Stimulated activated CD4-positive, alpha-beta T cell treated with anti-CD3 and anti-CD28 coated beads, Interleukin-4, amount 100 ng/mL, for 24 hours (primary cell): ENCODE measurements around the gene DNAJB2.
A peak's percentile ranks its signal among the peaks of the same experiment; 100 is the strongest.
"Not testable (repeated sequence)": the region's sequence is repeated elsewhere in the genome, so short reads cannot be mapped to it uniquely, and the experiment has no call there.

Source experiments
- DNase-seq: peaks from one replicate; pipeline ENCODE4 v3.0.0-alpha.2; 2020

DNAJB2 gene

GRCh38 chr2:219286436-219287115 lies 7.4 kb downstream of the DNAJB2 start:
- no peak for DNase-seq

- DNase-seq = not testable (repeated sequence)
Measured at GRCh38 chr2:219287116-219287440, 7.9 kb downstream of the DNAJB2 start.

DNA sequence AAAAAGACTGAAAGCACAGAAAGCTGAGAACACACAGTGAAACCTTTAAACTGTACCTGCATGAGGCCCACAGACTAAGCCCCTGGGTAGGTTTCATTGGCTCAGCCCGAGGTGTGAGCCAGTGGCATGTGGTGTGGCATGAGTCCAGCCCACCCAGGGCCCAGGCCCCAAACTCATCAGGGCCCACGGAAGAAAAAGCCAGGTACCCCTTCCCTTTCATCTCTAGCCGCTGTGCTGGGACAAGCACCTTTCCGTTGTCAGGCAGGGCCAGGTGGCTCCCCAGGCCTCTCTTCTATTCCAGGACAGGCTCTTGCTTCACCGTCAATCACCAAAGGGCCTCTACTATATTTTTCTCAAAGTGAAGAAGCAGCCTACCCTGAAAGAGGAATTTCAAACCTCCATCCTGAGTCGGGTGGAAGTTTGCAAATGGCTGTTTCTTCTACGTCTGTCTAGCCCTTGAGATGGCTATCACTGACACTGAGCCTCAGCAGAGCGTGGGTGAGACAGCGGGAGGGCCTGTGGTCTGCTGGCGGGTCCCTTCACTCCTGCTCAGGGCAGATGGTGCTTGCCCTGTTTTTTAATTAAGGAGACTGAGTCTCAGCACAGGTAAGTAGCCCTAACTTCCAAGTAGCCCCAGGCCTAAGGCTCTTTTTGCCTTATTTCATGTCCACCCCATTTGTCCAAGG lies 8.6 kb downstream of the DNAJB2 start:
- DNase-seq = no peak

DNA sequence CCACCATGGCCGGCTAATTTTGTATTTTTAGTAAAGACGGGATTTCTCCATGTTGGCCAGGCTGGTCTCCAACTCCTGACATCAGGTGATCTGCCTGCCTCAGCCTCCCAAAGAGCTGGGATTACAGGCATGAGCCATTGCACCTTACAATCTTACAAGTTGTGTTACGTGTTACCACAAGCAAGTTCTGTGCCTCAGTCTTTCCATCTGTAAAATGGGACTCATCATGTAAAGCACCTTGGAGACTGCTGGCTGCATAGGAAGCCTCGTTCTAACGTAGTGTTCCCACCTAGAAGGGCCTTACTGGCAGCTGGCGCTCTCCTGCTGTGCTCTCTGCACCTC lies 10.0 kb downstream of the DNAJB2 start:
- DNase-seq = no peak

DNA sequence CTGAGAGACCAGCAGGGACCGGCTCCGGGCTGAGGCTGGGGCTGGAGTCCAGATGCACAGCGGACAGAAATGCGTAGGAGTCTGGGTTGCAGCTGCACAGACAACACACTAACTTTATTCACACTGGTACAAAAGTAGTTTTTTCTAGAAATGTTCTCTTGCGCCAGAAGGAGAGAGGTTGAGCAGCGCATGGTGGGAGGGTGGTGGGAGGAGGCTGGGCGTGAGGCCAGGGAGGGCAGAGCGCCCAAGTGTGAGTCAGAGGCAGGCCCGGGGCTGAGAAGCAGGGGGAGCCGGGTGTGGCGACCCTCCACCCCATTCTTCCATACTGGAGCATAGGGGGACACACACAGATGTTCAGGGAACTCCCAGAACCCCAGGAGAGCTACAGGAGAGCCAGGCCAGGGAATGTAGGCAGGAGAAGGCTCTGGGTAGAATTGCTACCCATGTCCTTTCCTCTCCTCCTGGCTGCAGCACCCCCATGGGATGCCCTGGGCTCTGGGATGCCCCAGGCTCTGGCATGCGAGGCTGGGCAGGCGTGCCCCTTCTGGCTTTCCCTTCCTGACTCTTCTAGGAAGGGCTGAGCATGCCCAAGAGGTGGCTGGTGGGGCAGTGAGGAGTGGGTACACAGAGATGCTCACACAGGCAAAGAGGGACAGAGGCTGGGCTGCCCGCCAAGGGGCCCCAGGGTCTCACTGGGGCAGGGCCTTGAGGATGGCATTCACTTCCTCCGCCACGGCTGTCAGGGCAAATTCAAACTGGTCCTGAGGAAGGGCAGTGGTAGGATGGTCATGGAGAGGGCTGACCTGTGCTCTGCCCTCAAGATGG lies 10.6 kb downstream of the DNAJB2 start:
- no peak for DNase-seq

- DNase-seq = no peak
Measured at GRCh38 chr2:219290381-219291171, 11.4 kb downstream of the DNAJB2 start.

GRCh38 chr2:219291394-219291793 lies 12.2 kb downstream of the DNAJB2 start:
- no peak for DNase-seq

- no peak for DNase-seq
Measured at GRCh38 chr2:219291910-219292490, 12.8 kb downstream of the DNAJB2 start.

- DNase-seq = no peak
Measured at GRCh38 chr2:219292616-219293015, 13.4 kb downstream of the DNAJB2 start.

DNA sequence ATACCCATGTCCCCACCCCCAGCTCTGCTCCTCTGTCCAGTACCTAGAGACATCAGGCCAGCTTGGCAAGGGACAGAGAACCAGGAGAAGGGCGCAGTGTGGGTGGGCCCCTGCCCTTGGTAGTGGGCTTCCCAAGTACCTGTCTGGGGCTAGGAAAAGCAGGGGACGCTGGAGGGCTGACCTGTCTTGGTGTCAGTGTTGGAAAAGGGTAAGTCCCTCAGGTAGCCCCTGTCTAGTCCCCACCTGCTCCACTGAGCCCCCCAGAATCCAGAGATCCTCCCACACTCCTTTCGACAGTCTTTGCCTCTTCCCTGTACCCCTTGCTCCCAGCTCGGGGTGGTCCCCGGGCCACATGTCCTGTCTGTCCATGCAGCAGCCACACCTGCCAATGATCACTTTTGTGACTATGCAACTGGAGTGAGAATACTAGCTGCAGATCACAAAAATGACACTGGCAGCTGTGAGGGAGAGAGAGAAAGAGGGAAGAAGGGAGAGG lies 14.6 kb downstream of the DNAJB2 start:
- no peak for DNase-seq

GRCh38 chr2:219294356-219295351 lies 15.5 kb downstream of the DNAJB2 start:
- peak; percentile 89 for DNase-seq

DNA sequence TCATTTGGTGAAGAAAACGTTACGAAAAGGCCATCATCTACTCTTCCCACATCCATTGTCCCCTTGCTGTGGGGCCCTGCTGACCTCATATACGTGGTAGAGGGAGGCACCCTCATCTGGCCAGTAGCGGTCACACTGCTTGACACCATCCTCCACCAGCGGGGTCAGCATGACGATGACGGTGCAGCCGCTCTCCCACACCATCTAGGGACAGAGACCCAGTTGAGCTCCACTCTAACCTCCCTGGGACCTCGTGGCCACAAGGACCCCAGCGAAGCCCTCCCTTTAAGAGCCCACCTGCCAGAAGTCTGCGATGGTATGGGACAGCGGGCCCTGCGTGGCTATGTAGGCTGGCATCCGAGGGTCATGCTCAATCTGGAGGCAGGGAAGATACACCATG lies 17.0 kb downstream of the DNAJB2 start:
- no peak for DNase-seq

DNA sequence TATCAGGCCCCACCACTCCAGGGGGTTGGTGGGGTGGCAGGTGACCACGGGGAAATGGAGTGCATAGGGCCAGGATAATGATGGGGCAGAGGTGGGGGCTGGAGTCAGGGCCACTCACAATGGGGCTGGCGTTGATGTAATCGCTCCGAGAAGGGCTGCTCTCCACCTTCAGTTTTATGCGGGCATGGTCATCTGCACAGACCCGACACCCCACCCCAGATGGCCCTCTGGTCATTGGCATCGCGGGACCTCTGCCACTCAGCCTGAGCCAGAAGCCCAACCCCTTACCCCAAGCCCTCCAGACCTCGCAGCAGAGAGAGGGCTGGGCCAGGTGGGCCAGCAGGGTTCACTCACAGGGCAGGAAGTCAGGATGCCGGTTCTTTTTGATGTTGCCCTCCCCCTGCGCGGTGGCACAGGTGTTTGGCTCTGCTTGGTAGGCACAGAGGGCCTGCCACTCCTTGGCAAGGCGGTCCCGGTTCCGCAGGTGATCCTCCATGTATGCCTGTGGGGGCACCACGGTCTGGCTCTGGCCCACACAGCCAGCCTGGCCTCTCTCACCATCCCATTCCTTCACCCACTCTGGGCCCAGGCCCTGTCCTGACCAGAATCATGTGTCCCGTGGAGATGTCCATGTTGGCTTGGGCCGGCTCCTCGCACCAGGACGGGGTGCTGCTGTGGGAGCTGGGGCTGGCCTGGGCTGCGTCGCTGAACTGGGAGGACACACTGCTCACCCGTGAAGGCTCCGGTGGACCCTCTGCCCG lies 17.6 kb downstream of the DNAJB2 start:
- DNase-seq = no peak

- DNase-seq = no peak
Measured at GRCh38 chr2:219297766-219298456, 18.7 kb downstream of the DNAJB2 start.

DNA sequence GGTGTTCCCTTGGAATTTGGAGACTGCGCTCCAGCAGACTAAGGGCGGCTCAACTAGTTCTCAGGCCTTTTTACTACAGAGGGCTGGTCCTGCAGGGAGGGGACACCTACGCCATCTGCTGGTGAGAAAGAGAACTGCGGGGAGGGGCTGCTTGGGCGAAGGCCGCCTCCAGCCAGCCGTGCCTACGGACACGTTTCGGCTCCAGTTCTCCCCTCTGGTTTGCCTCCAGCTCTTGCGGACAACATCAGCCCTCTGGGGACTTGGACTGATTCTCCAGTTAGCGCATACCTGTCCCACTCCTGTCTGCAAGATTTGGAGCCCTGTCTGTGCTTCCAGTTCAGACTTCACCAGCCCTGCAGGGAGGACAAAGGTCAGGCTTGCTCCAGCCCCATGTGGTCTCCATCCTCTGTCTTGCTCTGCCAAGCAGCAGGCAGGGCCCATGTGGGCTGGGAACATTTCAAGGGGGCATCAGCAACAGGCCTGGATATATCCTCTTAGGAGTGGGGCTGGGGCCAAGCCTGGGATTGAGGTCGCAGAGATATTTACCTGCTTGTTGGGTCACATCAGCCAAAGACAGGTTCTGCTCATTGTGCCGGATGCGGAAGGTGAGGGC lies 19.7 kb downstream of the DNAJB2 start:
- DNase-seq = peak; percentile 94

DNA sequence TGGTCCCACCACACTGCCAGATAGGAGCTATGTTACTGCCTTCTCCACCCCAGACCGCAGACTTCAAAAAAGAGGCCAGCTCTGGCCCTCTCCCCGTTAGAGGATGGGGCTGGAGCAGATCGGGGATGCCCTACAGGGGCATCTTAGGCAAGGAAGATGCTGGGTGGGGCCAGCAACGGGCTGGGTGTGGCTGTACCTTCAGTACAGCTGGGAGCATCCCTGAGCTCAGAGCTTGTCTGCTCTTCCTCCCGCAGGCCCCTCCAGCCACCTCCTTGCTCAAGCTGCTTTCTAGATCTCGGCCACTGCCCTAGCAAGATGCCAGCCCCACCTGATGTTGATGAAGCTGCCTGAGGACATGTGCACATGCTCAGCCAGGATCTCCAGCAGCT lies 20.2 kb downstream of the DNAJB2 start:
- DNase-seq = no peak

GRCh38 chr2:219300022-219300421 lies 20.9 kb downstream of the DNAJB2 start:
- no peak for DNase-seq

- DNase-seq = no peak
Measured at GRCh38 chr2:219302412-219302968, 23.3 kb downstream of the DNAJB2 start.

GRCh38 chr2:219304223-219304622 lies 25.1 kb downstream of the DNAJB2 start:
- DNase-seq = no peak
